CD4-positive, alpha-beta T cell (primary cell): Measurements from ENCODE around the gene MAP4K3. TPM values are rescaled to one million over a fixed set of nuclear protein-coding genes. Genes with fewer than 3 reads are reported as not detected.

Experiments used
- ATAC-seq: fragments of 200-7000 bp; cut with Tn5 transposase; one replicate; pipeline ENCODE4 v1.10.0; 2022; ENCODE audit warnings: mild to moderate bottlenecking; ENCODE audit not compliant: poor library complexity
- CTCF ChIA-PET: fragments of 350-600 bp; sonication (Branson Sonifier 250); formaldehyde crosslinking; loops from one replicate; lab custom pipeline; 2021; ENCODE audit warnings: antibody characterized with exemption, inconsistent platforms; lab: Charles Lee
- POLR2A ChIA-PET: fragments of 350-600 bp; sonication (Branson Sonifier 250); formaldehyde crosslinking; loops from one replicate; lab custom pipeline; 2021; ENCODE audit warnings: antibody characterized with exemption, inconsistent platforms; lab: Charles Lee
- DNase-seq, 14 experiments: peaks; one replicate each; pipeline ENCODE4 v3.0.0-alpha.2; 2013 to 2020; ENCODE audit warnings: mixed read lengths in 2 of 14
- H3K27ac ChIP-seq, 2 donors: one replicate each; pipeline versions ENCODE4 v1.5.1 to v1.7.0; 2013; ENCODE audit warnings: low read length in 2 of 2, low read depth in 1 of 2, mild to moderate bottlenecking in 1 of 2
- H3K27me3 ChIP-seq, 2 experiments: 1 replicate in 1 of 2; 2 replicates in 1 of 2; pipeline versions ENCODE4 v1.6.1 to v1.7.0; 2013; ENCODE audit warnings: low read length in 2 of 2, control low read depth in 1 of 2, mild to moderate bottlenecking in 1 of 2, moderate library complexity in 1 of 2; ENCODE audit not compliant: insufficient read depth in 2 of 2, control insufficient read depth in 1 of 2
- H3K36me3 ChIP-seq: one replicate; pipeline ENCODE4 v1.6.1; 2013; ENCODE audit warnings: low read length, control low read depth; ENCODE audit not compliant: insufficient read depth
- H3K4me1 ChIP-seq: one replicate; pipeline ENCODE4 v1.6.1; 2013; ENCODE audit warnings: low read length, control low read depth; ENCODE audit not compliant: insufficient read depth
- H3K4me3 ChIP-seq: one replicate; pipeline ENCODE4 v1.5.1; 2013; ENCODE audit warnings: mild to moderate bottlenecking, low read length, moderate library complexity
- H3K9me3 ChIP-seq, 2 experiments: 1 replicate in 1 of 2; 2 replicates in 1 of 2; pipeline versions ENCODE4 v1.6.1 to v1.7.0; 2013; ENCODE audit warnings: low read length in 2 of 2, mild to moderate bottlenecking in 2 of 2, control low read depth in 1 of 2, moderate library complexity in 1 of 2; ENCODE audit not compliant: control insufficient read depth in 1 of 2, insufficient read depth in 1 of 2
- H3K27ac Mint-ChIP-seq: one replicate; pipeline ENCODE4 v1.8.0; 2020; ENCODE audit warnings: mixed read lengths
- H3K27me3 Mint-ChIP-seq: one replicate; pipeline ENCODE4 v1.8.0; 2021; ENCODE audit warnings: mixed read lengths
- H3K36me3 Mint-ChIP-seq: one replicate; pipeline ENCODE4 v1.8.0; 2021; ENCODE audit warnings: low read depth, mixed read lengths
- H3K4me1 Mint-ChIP-seq: one replicate; pipeline ENCODE4 v1.8.0; 2021; ENCODE audit warnings: low read depth, mixed read lengths
- H3K4me3 Mint-ChIP-seq: one replicate; pipeline ENCODE4 v1.8.0; 2020; ENCODE audit warnings: mild to moderate bottlenecking, mixed read lengths
- H3K9me3 Mint-ChIP-seq: one replicate; pipeline ENCODE4 v1.8.0; 2020; ENCODE audit warnings: mixed read lengths
- CTCF ChIP-seq: fragments of 200-600 bp; IDR thresholded peaks from one replicate; pipeline ENCODE4 v1.8.0; 2022; ENCODE audit warnings: antibody characterized with exemption, mild to moderate bottlenecking
- intact Hi-C, 2 experiments: fragments of 100-400 bp; cut with DNase I in 1 of 2; cut with micrococcal nuclease in 1 of 2; formaldehyde crosslinking; loops; one replicate each; pipeline versions ENCODE4 v1.15.1 to v1.9.0; 2023 to 2025; cut with DNase I, micrococcal nuclease
- total RNA-seq, 174 experiments: library from RNA in 2 of 174; stranded (reverse) in 2 of 174; gene quantifications; one replicate each; pipeline ENCODE4 v1.2.3 and lab custom pipeline; 2021 to 2026

Gene MAP4K3
- total RNA-seq, 2 experiments from 2014 or later: 18.4 to 22.5 TPM

GRCh38 chr2:39443009-39443408, 5.9 kb upstream of the MAP4K3 start:
- Histone ChIP-seq H3K27me3 (no peaks in the 10 kb centered on the region), H3K4me1 (peaks cover 1% of the 10 kb centered on the region), H3K27ac (no peak overlapping the region), H3K4me3 (no peak overlapping the region), H3K36me3 (no peaks in the 10 kb centered on the region), H3K9me3 (peaks cover 0 to 4% of the 10 kb centered on the region in 2 experiments)
- H3K36me3 Mint-ChIP-seq: peaks cover 5% of the 10 kb centered on the region
- no peak overlapping the region for H3K4me3 Mint-ChIP-seq
- ATAC-seq (no peak), DNase-seq (no peak)
- peaks cover 8% of the 10 kb centered on the region for H3K4me1 Mint-ChIP-seq
- ChIA-PET POLR2A (no interaction called here), CTCF (no interaction called here)
- H3K27ac Mint-ChIP-seq: no peak overlapping the region
- H3K9me3 Mint-ChIP-seq: peaks cover 5% of the 10 kb centered on the region
- no peaks in the 10 kb centered on the region for H3K27me3 Mint-ChIP-seq
- intact Hi-C loops: no loop called here
- no peak for TF ChIP-seq CTCF

- POLR2A ChIA-PET: interaction anchor here (0.7 to 1.9 kb wide), 6 partner anchors 11 to 686 kb away, joined by 3 to 7 read pairs (median 4); partner anchors contain the start of genes DHX57, MORN2, SOS1 and SRSF7
These were observed 624 bp upstream of the MAP4K3 start for GRCh38 chr2:39437522-39438296.

More at GRCh38 chr2:39437522-39438296, 624 bp upstream of the MAP4K3 start:
- H3K4me3 ChIP-seq: peak overlapping the region; percentile 68
- H3K4me1 ChIP-seq: peaks cover 18% of the 10 kb centered on the region
- H3K27ac Mint-ChIP-seq: peak overlapping the region; percentile 79
- no peaks in the 10 kb centered on the region for H3K27me3 ChIP-seq
- H3K27me3 Mint-ChIP-seq: no peaks in the 10 kb centered on the region
- ATAC-seq: peak; percentile 79
- intact Hi-C loops: loop anchor here in 1 of 2 experiments (10.0 kb wide), 2 partner anchors 313 to 337 kb away; partner anchors contain the start of genes SOS1 and THUMPD2
- H3K36me3 ChIP-seq: no peaks in the 10 kb centered on the region
- peak; percentile 5 to 77 (median 24) for DNase-seq
- no peak overlapping the region for H3K27ac ChIP-seq
- TF ChIP-seq CTCF: no peak
- H3K9me3 ChIP-seq: peaks cover 0 to 4% of the 10 kb centered on the region in 2 experiments
- peaks cover 2% of the 10 kb centered on the region for H3K9me3 Mint-ChIP-seq
- H3K4me3 Mint-ChIP-seq: peak overlapping the region; percentile 89
- CTCF ChIA-PET: no interaction called here
- peaks cover 49% of the 10 kb centered on the region for H3K4me1 Mint-ChIP-seq
- peaks cover 11% of the 10 kb centered on the region for H3K36me3 Mint-ChIP-seq
